Lower lobe of right lung (tissue), 2 donors: Measurements from ENCODE around the gene POLA2. TPM values are rescaled to one million over a fixed set of nuclear protein-coding genes. Genes with fewer than 3 reads are reported as not detected.
A peak's percentile ranks its signal among the peaks of the same experiment; 100 is the strongest.

Experiments
- ATAC-seq, 2 donors: fragments of 200-7000 bp; cut with Tn5 transposase; one replicate each; pipeline ENCODE4 v1.9.1; 2020 to 2022; ENCODE audit warnings: mild to moderate bottlenecking in 2 of 2, moderate library complexity in 2 of 2
- DNase-seq: peaks from one replicate; pipeline ENCODE4 v3.0.0-alpha.2; 2020
- H3K27ac ChIP-seq: fragments of 200-600 bp; one replicate; pipeline ENCODE4 v1.8.0; 2022
- H3K27me3 ChIP-seq: fragments of 200-600 bp; one replicate; pipeline ENCODE4 v1.8.0; 2022; ENCODE audit warnings: low read depth
- H3K36me3 ChIP-seq: fragments of 200-600 bp; one replicate; pipeline ENCODE4 v1.8.0; 2022; ENCODE audit warnings: mild to moderate bottlenecking
- H3K4me1 ChIP-seq: fragments of 200-600 bp; one replicate; pipeline ENCODE4 v1.8.0; 2022
- H3K4me3 ChIP-seq: fragments of 200-600 bp; one replicate; pipeline ENCODE4 v1.8.0; 2022; ENCODE audit warnings: mild to moderate bottlenecking
- H3K9me3 ChIP-seq: fragments of 200-600 bp; one replicate; pipeline ENCODE4 v1.8.0; 2022
- CTCF ChIP-seq: fragments of 200-600 bp; IDR thresholded peaks from one replicate; pipeline ENCODE4 v1.8.0; 2022; ENCODE audit warnings: antibody characterized with exemption, mild to moderate bottlenecking
- intact Hi-C: fragments of 100-400 bp; cut with DNase I; formaldehyde crosslinking; loops from one replicate; pipeline ENCODE4 v1.11.0; 2022
- total RNA-seq: library from RNA; stranded (reverse); fragmentation: NEBNext Ultra II Directional; extraction: Animal tissue kit (Norgen Biotek cat#: 25700); gene quantifications from one replicate; pipeline ENCODE4 v1.2.1, GENCODE V29; 2021
- donor health status: DM: no; HTN: yes; CAD: no; lungs with severe emphysema.

POLA2 gene
- total RNA-seq, 1 donor from 2014 or later, result 8.7 TPM

- no peaks in the 10 kb centered on the region for H3K27me3 ChIP-seq
- no peaks in the 10 kb centered on the region for H3K9me3 ChIP-seq
- H3K36me3 ChIP-seq, result no peaks in the 10 kb centered on the region
- H3K4me3 ChIP-seq, result no peak overlapping the region
- ATAC-seq (no peak), DNase-seq (peak; percentile 77)
- intact Hi-C loops, result no loop called here
- no peak overlapping the region for H3K27ac ChIP-seq
- peaks cover 70% of the 10 kb centered on the region for H3K4me1 ChIP-seq
- no peak for TF ChIP-seq CTCF
Measured at GRCh38 chr11:65311170-65311678, 49.5 kb downstream of the POLA2 start.

- intact Hi-C loops, result loop anchor here (5.0 kb wide), 1 partner anchor 37 kb away; no protein-coding TSS in a partner anchor
- peaks cover 73% of the 10 kb centered on the region for H3K4me1 ChIP-seq
Measured at GRCh38 chr11:65314501-65315203, 52.9 kb downstream of the POLA2 start, which contains the start of gene CDC42EP2. CDC42EP2 (plus strand) TSS chr11:65314866; CDS start chr11:65320899, 6,033 bp downstream.

GRCh38 chr11:65315204-65315865, 53.6 kb downstream of the POLA2 start:
- intact Hi-C loops, result loop anchor here (5.0 kb wide), 1 partner anchor 38 kb away; no protein-coding TSS in a partner anchor
- TF ChIP-seq CTCF, result peak; percentile 99
- peak; percentile 81 to 82 for ATAC-seq
- peaks cover under 1% of the 10 kb centered on the region for H3K36me3 ChIP-seq
- H3K4me1 ChIP-seq, result peaks cover 72% of the 10 kb centered on the region
- H3K27ac ChIP-seq, result peak overlapping the region; percentile 91
- peak; percentile 87 for DNase-seq
- peak overlapping the region; percentile 100 for H3K4me3 ChIP-seq
- H3K9me3 ChIP-seq, result no peaks in the 10 kb centered on the region
- H3K27me3 ChIP-seq, result no peaks in the 10 kb centered on the region

More at GRCh38 chr11:65314501-65315203, 52.9 kb downstream of the POLA2 start, which contains the start of gene CDC42EP2:
- TF ChIP-seq CTCF, result no peak
- peak; percentile 96 to 97 for ATAC-seq
- DNase-seq, result peak; percentile 92
- H3K27ac ChIP-seq, result peak within 1 kb of the TSS; percentile 91
- no peaks in the 10 kb centered on the region for H3K9me3 ChIP-seq
- H3K27me3 ChIP-seq, result no peaks in the 10 kb centered on the region
- peak within 1 kb of the TSS; percentile 100 for H3K4me3 ChIP-seq
- no peaks in the 10 kb centered on the region for H3K36me3 ChIP-seq

- Histone ChIP-seq H3K9me3 (no peaks in the 10 kb centered on the region), H3K27ac (peak overlapping the region; percentile 91), H3K4me1 (peaks cover 72% of the 10 kb centered on the region), H3K4me3 (peak overlapping the region; percentile 100), H3K36me3 (peaks cover 6% of the 10 kb centered on the region), H3K27me3 (no peaks in the 10 kb centered on the region)
- TF ChIP-seq CTCF, result peak; percentile 48
- intact Hi-C loops, result loop anchor here (5.0 kb wide), 1 partner anchor 39 kb away; no protein-coding TSS in a partner anchor
- no peak for DNase-seq
- no peak for ATAC-seq
Measured at GRCh38 chr11:65315866-65316226, 54.1 kb downstream of the POLA2 start.

GRCh38 chr11:65316227-65317024, 54.7 kb downstream of the POLA2 start:
- peak; percentile 53 for DNase-seq
- H3K9me3 ChIP-seq, result no peaks in the 10 kb centered on the region
- peaks cover 11% of the 10 kb centered on the region for H3K36me3 ChIP-seq
- H3K4me1 ChIP-seq, result peaks cover 72% of the 10 kb centered on the region
- peak overlapping the region; percentile 91 for H3K27ac ChIP-seq
- ATAC-seq, result peak; percentile 2 to 4
- no peaks in the 10 kb centered on the region for H3K27me3 ChIP-seq
- H3K4me3 ChIP-seq, result peak overlapping the region; percentile 100
- no peak for TF ChIP-seq CTCF
- intact Hi-C loops, result loop anchor here (5.0 kb wide), 1 partner anchor 39 kb away; no protein-coding TSS in a partner anchor
